Measurements from ENCODE around the gene SPRED1.

DNA sequence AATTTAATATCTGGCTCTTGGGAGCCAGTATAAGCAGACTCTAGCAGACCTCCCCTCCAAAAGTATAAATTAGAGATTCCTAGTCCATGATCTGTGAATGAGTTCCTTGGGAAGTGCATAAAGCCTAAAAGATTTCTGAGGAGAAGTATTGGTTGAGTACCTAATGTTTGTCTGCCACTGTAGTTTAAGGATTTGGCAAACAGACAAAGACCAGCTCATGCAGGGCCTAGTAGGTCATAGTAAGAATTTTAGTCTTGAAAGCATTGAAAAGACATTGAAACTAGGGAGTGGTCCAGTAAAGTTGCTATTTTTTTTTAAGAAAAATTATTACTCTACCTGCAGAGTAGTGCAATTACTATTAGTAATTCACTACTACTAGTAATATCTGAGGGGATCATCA, 67.5 kb downstream of the SPRED1 start:
- TF ChIP-seq, protein P1, sequence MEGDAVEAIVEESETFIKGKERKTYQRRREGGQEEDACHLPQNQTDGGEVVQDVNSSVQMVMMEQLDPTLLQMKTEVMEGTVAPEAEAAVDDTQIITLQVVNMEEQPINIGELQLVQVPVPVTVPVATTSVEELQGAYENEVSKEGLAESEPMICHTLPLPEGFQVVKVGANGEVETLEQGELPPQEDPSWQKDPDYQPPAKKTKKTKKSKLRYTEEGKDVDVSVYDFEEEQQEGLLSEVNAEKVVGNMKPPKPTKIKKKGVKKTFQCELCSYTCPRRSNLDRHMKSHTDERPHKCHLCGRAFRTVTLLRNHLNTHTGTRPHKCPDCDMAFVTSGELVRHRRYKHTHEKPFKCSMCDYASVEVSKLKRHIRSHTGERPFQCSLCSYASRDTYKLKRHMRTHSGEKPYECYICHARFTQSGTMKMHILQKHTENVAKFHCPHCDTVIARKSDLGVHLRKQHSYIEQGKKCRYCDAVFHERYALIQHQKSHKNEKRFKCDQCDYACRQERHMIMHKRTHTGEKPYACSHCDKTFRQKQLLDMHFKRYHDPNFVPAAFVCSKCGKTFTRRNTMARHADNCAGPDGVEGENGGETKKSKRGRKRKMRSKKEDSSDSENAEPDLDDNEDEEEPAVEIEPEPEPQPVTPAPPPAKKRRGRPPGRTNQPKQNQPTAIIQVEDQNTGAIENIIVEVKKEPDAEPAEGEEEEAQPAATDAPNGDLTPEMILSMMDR (IDR thresholded peaks at IDR 0.05) = no peak
- TF ChIP-seq POLR2AphosphoS5 (IDR thresholded peaks at IDR 0.05; ENCODE audit: low read depth, low read length) (no peak), SIN3A (IDR thresholded peaks at IDR 0.05; ENCODE audit: borderline replicate concordance, insufficient read depth, low read depth, low read length) (no peak), TCF7L2 (IDR thresholded peaks at IDR 0.05; ENCODE audit: low read depth, low read length) (no peak)
- TF ChIP-seq, protein P2, sequence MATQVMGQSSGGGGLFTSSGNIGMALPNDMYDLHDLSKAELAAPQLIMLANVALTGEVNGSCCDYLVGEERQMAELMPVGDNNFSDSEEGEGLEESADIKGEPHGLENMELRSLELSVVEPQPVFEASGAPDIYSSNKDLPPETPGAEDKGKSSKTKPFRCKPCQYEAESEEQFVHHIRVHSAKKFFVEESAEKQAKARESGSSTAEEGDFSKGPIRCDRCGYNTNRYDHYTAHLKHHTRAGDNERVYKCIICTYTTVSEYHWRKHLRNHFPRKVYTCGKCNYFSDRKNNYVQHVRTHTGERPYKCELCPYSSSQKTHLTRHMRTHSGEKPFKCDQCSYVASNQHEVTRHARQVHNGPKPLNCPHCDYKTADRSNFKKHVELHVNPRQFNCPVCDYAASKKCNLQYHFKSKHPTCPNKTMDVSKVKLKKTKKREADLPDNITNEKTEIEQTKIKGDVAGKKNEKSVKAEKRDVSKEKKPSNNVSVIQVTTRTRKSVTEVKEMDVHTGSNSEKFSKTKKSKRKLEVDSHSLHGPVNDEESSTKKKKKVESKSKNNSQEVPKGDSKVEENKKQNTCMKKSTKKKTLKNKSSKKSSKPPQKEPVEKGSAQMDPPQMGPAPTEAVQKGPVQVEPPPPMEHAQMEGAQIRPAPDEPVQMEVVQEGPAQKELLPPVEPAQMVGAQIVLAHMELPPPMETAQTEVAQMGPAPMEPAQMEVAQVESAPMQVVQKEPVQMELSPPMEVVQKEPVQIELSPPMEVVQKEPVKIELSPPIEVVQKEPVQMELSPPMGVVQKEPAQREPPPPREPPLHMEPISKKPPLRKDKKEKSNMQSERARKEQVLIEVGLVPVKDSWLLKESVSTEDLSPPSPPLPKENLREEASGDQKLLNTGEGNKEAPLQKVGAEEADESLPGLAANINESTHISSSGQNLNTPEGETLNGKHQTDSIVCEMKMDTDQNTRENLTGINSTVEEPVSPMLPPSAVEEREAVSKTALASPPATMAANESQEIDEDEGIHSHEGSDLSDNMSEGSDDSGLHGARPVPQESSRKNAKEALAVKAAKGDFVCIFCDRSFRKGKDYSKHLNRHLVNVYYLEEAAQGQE (IDR thresholded peaks at IDR 0.05; ENCODE audit: insufficient read depth in 1 of 2, low read depth in 2 of 2, low read length in 1 of 2) = no peak

Measured in Panc1 (cell line).